Suprapubic skin (tissue), 4 donors: ENCODE measurements around the gene GRWD1. TPM values are rescaled to one million over a fixed set of nuclear protein-coding genes. Genes with fewer than 3 reads are reported as not detected.

Experiments
- DNase-seq, 2 donors: peaks; one replicate each; pipeline ENCODE4 v3.0.0-alpha.2; 2019; ENCODE audit warnings: low spot score in 2 of 2
- H3K27ac ChIP-seq: fragments of 200-600 bp; sonication (generic); one replicate; pipeline ENCODE4 v1.5.1; 2019
- H3K27me3 ChIP-seq: fragments of 200-600 bp; sonication (generic); one replicate; pipeline ENCODE4 v1.5.1; 2019
- H3K36me3 ChIP-seq: fragments of 200-600 bp; sonication (generic); one replicate; pipeline ENCODE4 v1.5.1; 2019
- H3K4me1 ChIP-seq: fragments of 200-600 bp; sonication (generic); one replicate; pipeline ENCODE4 v1.5.1; 2019
- H3K4me3 ChIP-seq: fragments of 200-600 bp; sonication (generic); one replicate; pipeline ENCODE4 v1.5.1; 2019; ENCODE audit warnings: mild to moderate bottlenecking
- H3K9me3 ChIP-seq: fragments of 200-600 bp; sonication (generic); one replicate; pipeline ENCODE4 v1.5.1; 2019
- CTCF ChIP-seq, 2 donors: fragments of 200-600 bp in 1 of 2; fragments of 450-650 bp in 1 of 2; sonication (generic) in 1 of 2; IDR thresholded peaks; one replicate each; pipeline ENCODE4 v1.5.1; 2016 to 2019; ENCODE audit warnings: antibody characterized with exemption in 2 of 2, mild to moderate bottlenecking in 1 of 2, moderate library complexity in 1 of 2
- EP300 ChIP-seq: sonication (generic); formaldehyde crosslinking; IDR thresholded peaks from one replicate; pipeline ENCODE4 v1.6.1; 2017; ENCODE audit warnings: antibody characterized with exemption
- POLR2A ChIP-seq, 2 donors: fragments of 450-650 bp; IDR thresholded peaks; one replicate each; pipeline ENCODE4 v1.6.1; 2017; ENCODE audit warnings: antibody characterized with exemption in 2 of 2, mild to moderate bottlenecking in 2 of 2, moderate library complexity in 2 of 2
- POLR2AphosphoS5 ChIP-seq, 3 donors: sonication (generic); formaldehyde crosslinking; IDR thresholded peaks; one replicate each; pipeline ENCODE4 v1.6.1; 2017; ENCODE audit warnings: antibody characterized with exemption in 3 of 3
- WGBS: methylation state at CpG from one replicate; pipeline ENCODE4 v1.1.5; 2018; 5-methylcytosine and 5-hydroxymethylcytosine counted together
- total RNA-seq, 4 donors: library from RNA; depleted of rRNA; stranded (reverse); fragments of >200 nt; gene quantifications; one replicate each; pipeline ENCODE4 v1.1.0, GENCODE V29; 2016

Gene GRWD1
- total RNA-seq, 4 donors from 2014 or later = 24.5 to 53.4 (median 40.1) TPM

- no peaks in the 10 kb centered on the region for H3K4me1 ChIP-seq
- peaks cover 3% of the 10 kb centered on the region for H3K27me3 ChIP-seq
- H3K27ac ChIP-seq = no peak overlapping the region
- TF ChIP-seq CTCF (IDR thresholded peaks at IDR 0.05) (no peak), POLR2AphosphoS5 (IDR thresholded peaks at IDR 0.05) (no peak), POLR2A (IDR thresholded peaks at IDR 0.05) (no peak), EP300 (no peak)
- WGBS = 88% methylated on average over 11 of the region's 27 CpGs
- no peaks in the 10 kb centered on the region for H3K36me3 ChIP-seq
- DNase-seq = no peak
- H3K4me3 ChIP-seq = no peak overlapping the region
- H3K9me3 ChIP-seq = no peaks in the 10 kb centered on the region
Measured at GRCh38 chr19:48405010-48405659, 40.6 kb upstream of the GRWD1 start.

- H3K4me3 ChIP-seq = no peak overlapping the region
- no peaks in the 10 kb centered on the region for H3K36me3 ChIP-seq
- 83% methylated on average over 13 of the region's 13 CpGs for WGBS
- no peak for TF ChIP-seq POLR2A (IDR thresholded peaks at IDR 0.05)
- no peak for TF ChIP-seq CTCF (IDR thresholded peaks at IDR 0.05)
- no peak for TF ChIP-seq EP300
- TF ChIP-seq POLR2AphosphoS5 (IDR thresholded peaks at IDR 0.05) = no peak
- H3K27ac ChIP-seq = no peak overlapping the region
- DNase-seq = no peak
- H3K27me3 ChIP-seq = peaks cover 3% of the 10 kb centered on the region
- H3K4me1 ChIP-seq = no peaks in the 10 kb centered on the region
- H3K9me3 ChIP-seq = no peaks in the 10 kb centered on the region
Measured at GRCh38 chr19:48405850-48406249, 39.9 kb upstream of the GRWD1 start.

- Histone ChIP-seq H3K4me1 (peaks cover 14% of the 10 kb centered on the region), H3K36me3 (no peaks in the 10 kb centered on the region), H3K4me3 (no peak overlapping the region), H3K9me3 (no peaks in the 10 kb centered on the region), H3K27ac (no peak overlapping the region), H3K27me3 (no peaks in the 10 kb centered on the region)
- TF ChIP-seq POLR2A (IDR thresholded peaks at IDR 0.05) (no peak), CTCF (IDR thresholded peaks at IDR 0.05) (no peak), POLR2AphosphoS5 (IDR thresholded peaks at IDR 0.05) (no peak), EP300 (no peak)
- no peak for DNase-seq
- 64% methylated on average over 18 of the region's 24 CpGs for WGBS
Measured at GRCh38 chr19:48413879-48414587, 31.8 kb upstream of the GRWD1 start.

GRCh38 chr19:48415395-48415794 is 30.4 kb upstream of the GRWD1 start:
- peaks cover 14% of the 10 kb centered on the region for H3K4me1 ChIP-seq
- no peaks in the 10 kb centered on the region for H3K9me3 ChIP-seq
- no peaks in the 10 kb centered on the region for H3K36me3 ChIP-seq
- H3K4me3 ChIP-seq = peak overlapping the region; percentile 32
- DNase-seq = peak; percentile 89 to 92
- 15% methylated on average over 14 of the region's 14 CpGs for WGBS
- TF ChIP-seq EP300 (no peak), POLR2AphosphoS5 (IDR thresholded peaks at IDR 0.05) (no peak), POLR2A (IDR thresholded peaks at IDR 0.05) (no peak), CTCF (IDR thresholded peaks at IDR 0.05) (no peak)
- H3K27me3 ChIP-seq = no peaks in the 10 kb centered on the region
- H3K27ac ChIP-seq = no peak overlapping the region

GRCh38 chr19:48415806-48416221 is 30.0 kb upstream of the GRWD1 start:
- no peaks in the 10 kb centered on the region for H3K27me3 ChIP-seq
- no peaks in the 10 kb centered on the region for H3K36me3 ChIP-seq
- H3K9me3 ChIP-seq = no peaks in the 10 kb centered on the region
- H3K4me1 ChIP-seq = peaks cover 14% of the 10 kb centered on the region
- TF ChIP-seq POLR2A (IDR thresholded peaks at IDR 0.05) (no peak), CTCF (IDR thresholded peaks at IDR 0.05) (no peak), EP300 (no peak), POLR2AphosphoS5 (IDR thresholded peaks at IDR 0.05) (no peak)
- no peak for DNase-seq
- 69% methylated on average over 20 of the region's 30 CpGs for WGBS
- no peak overlapping the region for H3K27ac ChIP-seq
- H3K4me3 ChIP-seq = peak overlapping the region; percentile 20
